Cardiac fibroblast (primary cell): ENCODE measurements around the gene G6PD.
A peak's percentile ranks its signal among the peaks of the same experiment; 100 is the strongest.
"Not testable (repeated sequence)": the region's sequence is repeated elsewhere in the genome, so short reads cannot be mapped to it uniquely, and the experiment has no call there.

Experiments
- DNase-seq, 2 donors: peaks; one replicate each; pipeline versions ENCODE4 v3.0.0 to v3.0.0-alpha.2; 2010; ENCODE audit warnings: low read depth in 2 of 2
- H3K4me3 ChIP-seq, 2 donors: replicated peaks in 1 of 2; 1 replicate in 1 of 2; 2 replicates in 1 of 2; pipeline ENCODE4 v1.5.1; 2011; ENCODE audit warnings: low read depth in 2 of 2, low read length in 2 of 2, mild to moderate bottlenecking in 2 of 2, moderate library complexity in 1 of 2
- CTCF ChIP-seq: IDR thresholded peaks from one replicate; pipeline ENCODE4 v1.5.1; 2011; ENCODE audit warnings: low read depth, mild to moderate bottlenecking, low read length, inconsistent platforms

Gene G6PD

GRCh38 chrX:154506483-154507332 is 39.9 kb downstream of the G6PD start:
- H3K4me3 ChIP-seq: no peak overlapping the region
- TF ChIP-seq CTCF: no peak

GRCh38 chrX:154505734-154506133 is 40.9 kb downstream of the G6PD start:
- no peak overlapping the region for H3K4me3 ChIP-seq
- no peak for TF ChIP-seq CTCF
- DNase-seq: peak; percentile 57 to 69

More at GRCh38 chrX:154506483-154507332, 39.9 kb downstream of the G6PD start:
- no peak for DNase-seq

GRCh38 chrX:154502989-154503388 is 43.7 kb downstream of the G6PD start:
- TF ChIP-seq CTCF: no peak
- DNase-seq: no peak
- no peak overlapping the region for H3K4me3 ChIP-seq

GRCh38 chrX:154502098-154502497 is 44.5 kb downstream of the G6PD start:
- TF ChIP-seq CTCF: no peak
- no peak overlapping the region for H3K4me3 ChIP-seq
- no peak for DNase-seq

GRCh38 chrX:154501423-154501822 is 45.2 kb downstream of the G6PD start:
- H3K4me3 ChIP-seq, DNase-seq: not testable (repeated sequence)

GRCh38 chrX:154496591-154497137 is 50.0 kb downstream of the G6PD start:
- not testable (repeated sequence) for H3K4me3 ChIP-seq, DNase-seq

GRCh38 chrX:154495472-154495922 is 51.1 kb downstream of the G6PD start:
- H3K4me3 ChIP-seq: no peak overlapping the region
- TF ChIP-seq CTCF: no peak
- DNase-seq: no peak
